Neuronal stem cell (in vitro differentiated cells): ENCODE data around the gene SETD9.

Experiments
- DNase-seq: peaks from one replicate; pipeline ENCODE4 v3.0.0-alpha.2; 2013; ENCODE audit warnings: low spot score
- H2AFZ ChIP-seq: one replicate; pipeline ENCODE4 v1.6.1; 2013; ENCODE audit warnings: mild to moderate bottlenecking, low read length, inconsistent platforms
- H2AK5ac ChIP-seq: 2 replicates; pipeline ENCODE4 v1.6.1; 2013; ENCODE audit warnings: low read depth, mild to moderate bottlenecking, inconsistent platforms, low read length, moderate library complexity, mixed read lengths
- H2BK120ac ChIP-seq: 2 replicates; pipeline ENCODE4 v1.6.1; 2013; ENCODE audit warnings: low read depth, mild to moderate bottlenecking, inconsistent platforms, low read length, moderate library complexity, mixed read lengths
- H2BK12ac ChIP-seq: one replicate; pipeline ENCODE4 v1.6.1; 2013; ENCODE audit warnings: low read length, inconsistent platforms
- H2BK15ac ChIP-seq: 2 replicates; pipeline ENCODE4 v1.6.1; 2013; ENCODE audit warnings: mild to moderate bottlenecking, low read length, inconsistent platforms, mixed read lengths
- H2BK5ac ChIP-seq: one replicate; pipeline ENCODE4 v1.6.1; 2013; ENCODE audit warnings: inconsistent platforms, mild to moderate bottlenecking, low read length, moderate library complexity
- H3K14ac ChIP-seq: one replicate; pipeline ENCODE4 v1.6.1; 2013; ENCODE audit warnings: low read length, inconsistent platforms
- H3K18ac ChIP-seq: 2 replicates; pipeline ENCODE4 v1.6.1; 2013; ENCODE audit warnings: low read length, inconsistent platforms
- H3K23ac ChIP-seq: 2 replicates; pipeline ENCODE4 v1.6.1; 2013; ENCODE audit warnings: low read depth, mild to moderate bottlenecking, mixed read lengths, low read length, inconsistent platforms; ENCODE audit not compliant: poor library complexity
- H3K27ac ChIP-seq: replicated peaks from 3 replicates; pipeline ENCODE4 v1.5.1; 2013; ENCODE audit warnings: low read length, inconsistent platforms
- H3K27me3 ChIP-seq, 3 experiments: 2 replicates each; pipeline ENCODE4 v1.6.1; 2013; ENCODE audit warnings: low read length in 3 of 3, mild to moderate bottlenecking in 2 of 3, inconsistent platforms in 1 of 3, low read depth in 1 of 3, mixed read lengths in 1 of 3, moderate library complexity in 1 of 3; ENCODE audit not compliant: control insufficient read depth in 3 of 3, insufficient read depth in 3 of 3
- H3K36me3 ChIP-seq, 2 donors: replicated peaks in 1 of 2; 2 replicates each; pipeline ENCODE4 v1.6.1; 2013; ENCODE audit warnings: low read length in 2 of 2; ENCODE audit not compliant: control insufficient read depth in 2 of 2, insufficient read depth in 2 of 2
- H3K4ac ChIP-seq: 2 replicates; pipeline ENCODE4 v1.6.1; 2013; ENCODE audit warnings: inconsistent platforms, mild to moderate bottlenecking, low read length, moderate library complexity
- H3K4me1 ChIP-seq, 2 donors: 1 replicate in 1 of 2; 2 replicates in 1 of 2; pipeline ENCODE4 v1.6.1; 2013; ENCODE audit warnings: low read length in 2 of 2, low read depth in 1 of 2; ENCODE audit not compliant: control insufficient read depth in 2 of 2, insufficient read depth in 1 of 2
- H3K4me2 ChIP-seq: one replicate; pipeline ENCODE4 v1.6.1; 2013; ENCODE audit warnings: mild to moderate bottlenecking, low read length, inconsistent platforms; ENCODE audit not compliant: insufficient read depth, poor library complexity, severe bottlenecking
- H3K4me3 ChIP-seq, 2 donors: 2 replicates each; pipeline ENCODE4 v1.5.1; 2013; ENCODE audit warnings: low read length in 2 of 2, mild to moderate bottlenecking in 2 of 2, inconsistent platforms in 1 of 2, moderate library complexity in 1 of 2
- H3K79me1 ChIP-seq: one replicate; pipeline ENCODE4 v1.6.1; 2013; ENCODE audit warnings: low read depth, mild to moderate bottlenecking, inconsistent platforms, low read length, moderate library complexity
- H3K9ac ChIP-seq: one replicate; pipeline ENCODE4 v1.6.1; 2013; ENCODE audit warnings: mild to moderate bottlenecking, low read depth, low read length, inconsistent platforms; ENCODE audit not compliant: poor library complexity
- H3K9me3 ChIP-seq, 2 donors: replicated peaks in 1 of 2; 2 replicates each; pipeline versions ENCODE3 to v1.6.1; 2013; ENCODE audit warnings: low read length in 2 of 2, mild to moderate bottlenecking in 2 of 2, inconsistent platforms in 1 of 2, low read depth in 1 of 2, mixed read lengths in 1 of 2, moderate library complexity in 1 of 2; ENCODE audit not compliant: control insufficient read depth in 2 of 2, insufficient read depth in 1 of 2
- H4K8ac ChIP-seq: one replicate; pipeline ENCODE4 v1.6.1; 2013; ENCODE audit warnings: low read depth, mild to moderate bottlenecking, inconsistent platforms, low read length, moderate library complexity
- H4K91ac ChIP-seq: one replicate; pipeline ENCODE4 v1.6.1; 2013; ENCODE audit warnings: low read length, low read depth, mild to moderate bottlenecking, inconsistent platforms; ENCODE audit not compliant: poor library complexity
- WGBS, 2 donors: extraction: QIAGEN DNeasy Blood & Tissue Kit; methylation state at CpG; one replicate each; pipeline ENCODE4 v1.1.7; 2013; ENCODE audit warnings: missing lambda C conversion rate in 2 of 2, mixed read lengths in 1 of 2; ENCODE audit not compliant: insufficient read length in 2 of 2, insufficient replicate concordance in 1 of 2; ENCODE audit errors: extremely low coverage in 2 of 2; 5-methylcytosine and 5-hydroxymethylcytosine counted together

SETD9 gene

GRCh38 chr5:56950626-56951125 lies 41.3 kb downstream of the SETD9 start:
- Histone ChIP-seq H3K9me3 (no peaks in the 10 kb centered on the region), H4K8ac (no peak overlapping the region), H2AFZ (peak overlapping the region; percentile 99), H3K18ac (peak overlapping the region; percentile 85), H3K36me3 (peaks cover 2 to 43% of the 10 kb centered on the region in 2 donors), H3K27ac (peak overlapping the region; percentile 81), H3K14ac (peak overlapping the region; percentile 97), H3K79me1 (peaks cover 6% of the 10 kb centered on the region), H4K91ac (no peak overlapping the region), H3K9ac (peak overlapping the region; percentile 91), H3K4me2 (peak overlapping the region; percentile 86), H2BK120ac (peak overlapping the region; percentile 47), H2BK12ac (no peak overlapping the region), H2BK5ac (no peak overlapping the region), H2BK15ac (no peak overlapping the region), H2AK5ac (peak overlapping the region; percentile 61), H3K4me3 (peak overlapping the region; percentile 70 to 99), H3K4me1 (peaks cover 0 to 1% of the 10 kb centered on the region in 2 donors), H3K23ac (peak overlapping the region; percentile 89), H3K27me3 (no peaks in the 10 kb centered on the region), H3K4ac (no peak overlapping the region)
- peak; percentile 27 for DNase-seq
- WGBS, 2 donors: no CpG with 5 or more reads among the region's 33 CpGs

- H4K8ac ChIP-seq: no peak overlapping the region
- peak overlapping the region; percentile 17 for H2BK15ac ChIP-seq
- peak overlapping the region; percentile 86 for H3K4me2 ChIP-seq
- WGBS, 2 donors: no CpG with 5 or more reads among the region's 85 CpGs
- H3K9me3 ChIP-seq: no peaks in the 10 kb centered on the region
- H3K79me1 ChIP-seq: peaks cover 6% of the 10 kb centered on the region
- H3K36me3 ChIP-seq: peaks cover 2 to 36% of the 10 kb centered on the region in 2 donors
- H3K27ac ChIP-seq: peak overlapping the region; percentile 81
- peaks cover 0 to 1% of the 10 kb centered on the region in 2 donors for H3K4me1 ChIP-seq
- no peaks in the 10 kb centered on the region for H3K27me3 ChIP-seq
- H3K23ac ChIP-seq: peak overlapping the region; percentile 89
- H2AFZ ChIP-seq: peak overlapping the region; percentile 99
- H2BK120ac ChIP-seq: peak overlapping the region; percentile 47
- H3K4me3 ChIP-seq: peak overlapping the region; percentile 70 to 99
- no peak overlapping the region for H4K91ac ChIP-seq
- DNase-seq: peak; percentile 63
- peak overlapping the region; percentile 61 for H2AK5ac ChIP-seq
- peak overlapping the region; percentile 92 for H3K18ac ChIP-seq
- H3K14ac ChIP-seq: peak overlapping the region; percentile 97
- H3K9ac ChIP-seq: peak overlapping the region; percentile 91
- H2BK12ac ChIP-seq: peak overlapping the region; percentile 73
- no peak overlapping the region for H3K4ac ChIP-seq
- H2BK5ac ChIP-seq: peak overlapping the region; percentile 94
Measured at GRCh38 chr5:56951126-56951945, 41.9 kb downstream of the SETD9 start.

- no peak within 1 kb of the TSS for H3K4ac ChIP-seq
- H2AK5ac ChIP-seq: peak within 1 kb of the TSS; percentile 61
- no CpG with 5 or more reads among the region's 89 CpGs for WGBS, 2 donors
- peak within 1 kb of the TSS; percentile 97 for H3K18ac ChIP-seq
- peaks cover 0 to 1% of the 10 kb centered on the region in 2 donors for H3K4me1 ChIP-seq
- H3K9me3 ChIP-seq: no peaks in the 10 kb centered on the region
- peak within 1 kb of the TSS; percentile 97 for H3K14ac ChIP-seq
- H2BK120ac ChIP-seq: peak within 1 kb of the TSS; percentile 47
- H2BK5ac ChIP-seq: peak within 1 kb of the TSS; percentile 94
- H2BK15ac ChIP-seq: peak within 1 kb of the TSS; percentile 17
- H3K23ac ChIP-seq: peak within 1 kb of the TSS; percentile 92
- H3K4me3 ChIP-seq: peak within 1 kb of the TSS; percentile 70 to 99
- peak within 1 kb of the TSS; percentile 99 for H2AFZ ChIP-seq
- peak within 1 kb of the TSS; percentile 81 for H3K27ac ChIP-seq
- H3K79me1 ChIP-seq: peaks cover 6% of the 10 kb centered on the region
- peak within 1 kb of the TSS; percentile 91 for H3K9ac ChIP-seq
- peaks cover 2 to 28% of the 10 kb centered on the region in 2 donors for H3K36me3 ChIP-seq
- H2BK12ac ChIP-seq: peak within 1 kb of the TSS; percentile 73
- no peak within 1 kb of the TSS for H4K8ac ChIP-seq
- H4K91ac ChIP-seq: no peak within 1 kb of the TSS
- H3K4me2 ChIP-seq: peak within 1 kb of the TSS; percentile 86
- H3K27me3 ChIP-seq: no peaks in the 10 kb centered on the region
- DNase-seq: peak; percentile 79
Measured at GRCh38 chr5:56951946-56952691, 42.7 kb downstream of the SETD9 start, which contains the start of gene MIER3. Gene MIER3 (minus strand): TSS chr5:56952123. CDS start chr5:56952102, 21 bp downstream.
